C4-2B (cell line): ENCODE results near the gene DOCK10.

ENCODE experiments used
- H3K27ac ChIP-seq: fragments of 450-650 bp; 2 replicates; pipeline ENCODE4 v1.5.1; 2017
- CTCF ChIP-seq: fragments of 450-650 bp; conservative IDR thresholded peaks from 2 replicates; pipeline ENCODE4 v1.5.1; 2017; ENCODE audit warnings: mild to moderate bottlenecking
- ZFX ChIP-seq: fragments of 450-650 bp; IDR thresholded peaks from 2 replicates; pipeline ENCODE4 v1.6.1; 2017

DOCK10 gene

GRCh38 chr2:224990710-224991109 is 51.6 kb downstream of the DOCK10 start:
- no peak overlapping the region for H3K27ac ChIP-seq
- TF ChIP-seq CTCF (no peak), ZFX (no peak)

GRCh38 chr2:224987733-224988132 is 54.5 kb downstream of the DOCK10 start:
- H3K27ac ChIP-seq, result no peak overlapping the region
- TF ChIP-seq ZFX (no peak), CTCF (no peak)

GRCh38 chr2:224986477-224986876 is 55.8 kb downstream of the DOCK10 start:
- H3K27ac ChIP-seq, result no peak overlapping the region
- TF ChIP-seq ZFX (no peak), CTCF (no peak)

GRCh38 chr2:224984637-224985036 is 57.6 kb downstream of the DOCK10 start:
- no peak overlapping the region for H3K27ac ChIP-seq
- TF ChIP-seq CTCF (no peak), ZFX (no peak)

- no peak overlapping the region for H3K27ac ChIP-seq
- TF ChIP-seq ZFX (no peak), CTCF (no peak)
Measured at GRCh38 chr2:224983712-224984554, 58.3 kb downstream of the DOCK10 start.

- no peak overlapping the region for H3K27ac ChIP-seq
- TF ChIP-seq ZFX, result no peak
- no peak for TF ChIP-seq CTCF
Measured at GRCh38 chr2:224982910-224983711, 59.2 kb downstream of the DOCK10 start.

- TF ChIP-seq CTCF, result no peak
- no peak for TF ChIP-seq ZFX
- no peak overlapping the region for H3K27ac ChIP-seq
Measured at GRCh38 chr2:224982226-224982625, 60.0 kb downstream of the DOCK10 start.
